Thyroid gland (tissue), 4 donors: ENCODE data around the gene TMEM229B. TPM values are rescaled to one million over a fixed set of nuclear protein-coding genes. Genes with fewer than 3 reads are reported as not detected.

Experiments used
- DNase-seq, 2 donors: peaks; one replicate each; pipeline ENCODE4 v3.0.0-alpha.2; 2019
- H3K27ac ChIP-seq, 3 donors: fragments of 200-600 bp; sonication (generic); 1 replicate in 2 of 3; 2 replicates in 1 of 3; pipeline ENCODE4 v1.5.1; 2016 to 2019; ENCODE audit warnings: mild to moderate bottlenecking in 1 of 3, moderate library complexity in 1 of 3
- H3K27me3 ChIP-seq: fragments of 200-600 bp; sonication (generic); one replicate; pipeline ENCODE4 v1.5.1; 2019
- H3K36me3 ChIP-seq, 2 donors: fragments of 200-600 bp; sonication (generic); one replicate each; pipeline ENCODE4 v1.5.1; 2016 to 2019
- H3K4me1 ChIP-seq, 2 donors: fragments of 200-600 bp; sonication (generic); one replicate each; pipeline ENCODE4 v1.5.1; 2017 to 2019
- H3K4me3 ChIP-seq, 3 donors: fragments of 200-600 bp; sonication (generic); replicated peaks in 1 of 3; 1 replicate in 2 of 3; 2 replicates in 1 of 3; pipeline ENCODE4 v1.5.1; 2016; ENCODE audit warnings: mild to moderate bottlenecking in 1 of 3
- H3K9me3 ChIP-seq: fragments of 200-600 bp; sonication (generic); one replicate; pipeline ENCODE4 v1.5.1; 2017
- CTCF ChIP-seq, 6 experiments: fragments of 200-600 bp in 3 of 6; fragments of 450-650 bp in 3 of 6; sonication (generic) in 3 of 6; IDR thresholded peaks; one replicate each; pipeline ENCODE4 v1.5.1; 2016 to 2019; ENCODE audit warnings: antibody characterized with exemption in 6 of 6, mild to moderate bottlenecking in 2 of 6, inconsistent platforms in 1 of 6, moderate library complexity in 1 of 6
- POLR2A ChIP-seq, 2 donors: fragments of 450-650 bp; IDR thresholded peaks; one replicate each; pipeline ENCODE4 v1.6.1; 2017; ENCODE audit warnings: antibody characterized with exemption in 2 of 2, mild to moderate bottlenecking in 2 of 2, moderate library complexity in 1 of 2
- WGBS, 2 donors: methylation state at CpG; one replicate each; pipeline ENCODE4 v1.1.5; 2017; 5-methylcytosine and 5-hydroxymethylcytosine counted together
- intact Hi-C: fragments of 100-400 bp; cut with DNase I; formaldehyde crosslinking; loops from one replicate; pipeline ENCODE4 v1.15.1; 2023
- total RNA-seq, 4 donors: library from RNA; depleted of rRNA; stranded (reverse); fragments of >200 nt; gene quantifications; one replicate each; pipeline ENCODE4 v1.2.3, GENCODE V29; 2016

Gene TMEM229B
- total RNA-seq, 4 donors from 2014 or later, result 27.3 to 63.5 (median 35.0) TPM

GRCh38 chr14:67463900-67464299 is 24.6 kb downstream of the TMEM229B start:
- Histone ChIP-seq H3K4me3 (no peak overlapping the region), H3K27ac (no peak overlapping the region), H3K27me3 (no peaks in the 10 kb centered on the region), H3K36me3 (no peaks in the 10 kb centered on the region), H3K4me1 (peaks cover 4 to 11% of the 10 kb centered on the region in 2 donors), H3K9me3 (no peaks in the 10 kb centered on the region)
- WGBS, 2 donors, result 91 to 97% methylated on average over 3 of the region's 3 CpGs
- DNase-seq, result no peak
- no peak for TF ChIP-seq POLR2A (IDR thresholded peaks at IDR 0.05)
- TF ChIP-seq CTCF (IDR thresholded peaks at IDR 0.05), result no peak
- intact Hi-C loops, result no loop called here

- Histone ChIP-seq H3K27me3 (no peaks in the 10 kb centered on the region), H3K4me3 (no peak overlapping the region), H3K36me3 (no peaks in the 10 kb centered on the region), H3K27ac (peak overlapping the region; percentile 43 to 64 (median 45)), H3K4me1 (peaks cover 9 to 21% of the 10 kb centered on the region in 2 donors), H3K9me3 (no peaks in the 10 kb centered on the region)
- intact Hi-C loops, result no loop called here
- TF ChIP-seq CTCF (IDR thresholded peaks at IDR 0.05) (no peak), POLR2A (IDR thresholded peaks at IDR 0.05) (no peak)
- WGBS, 2 donors, result 96 to 100% methylated on average over 1 of the region's 1 CpG
- DNase-seq, result no peak
Observed at GRCh38 chr14:67461996-67462395, 26.5 kb downstream of the TMEM229B start.

GRCh38 chr14:67461341-67461985 is 27.1 kb downstream of the TMEM229B start:
- Histone ChIP-seq H3K36me3 (no peaks in the 10 kb centered on the region), H3K4me1 (peaks cover 9 to 21% of the 10 kb centered on the region in 2 donors), H3K27ac (peak overlapping the region; percentile 43 to 64 (median 45)), H3K9me3 (no peaks in the 10 kb centered on the region), H3K4me3 (no peak overlapping the region), H3K27me3 (no peaks in the 10 kb centered on the region)
- intact Hi-C loops, result no loop called here
- WGBS, 2 donors, result 46 to 51% methylated on average over 3 of the region's 3 CpGs
- DNase-seq, result peak; percentile 19 to 40
- TF ChIP-seq CTCF (IDR thresholded peaks at IDR 0.05) (no peak), POLR2A (IDR thresholded peaks at IDR 0.05) (no peak)

GRCh38 chr14:67459336-67459735 is 29.2 kb downstream of the TMEM229B start:
- DNase-seq, result no peak
- H3K27me3 ChIP-seq, result no peaks in the 10 kb centered on the region
- no peak overlapping the region for H3K27ac ChIP-seq
- peaks cover 9 to 21% of the 10 kb centered on the region in 2 donors for H3K4me1 ChIP-seq
- intact Hi-C loops, result no loop called here
- no peaks in the 10 kb centered on the region for H3K9me3 ChIP-seq
- TF ChIP-seq CTCF (IDR thresholded peaks at IDR 0.05) (no peak), POLR2A (IDR thresholded peaks at IDR 0.05) (no peak)
- H3K4me3 ChIP-seq, result no peak overlapping the region
- H3K36me3 ChIP-seq, result no peaks in the 10 kb centered on the region
- WGBS, 2 donors, result 86 to 92% methylated on average over 5 of the region's 5 CpGs

GRCh38 chr14:67457782-67458181 is 30.7 kb downstream of the TMEM229B start:
- peak overlapping the region in 1 of 3 donors; percentile 61 for H3K27ac ChIP-seq
- intact Hi-C loops, result no loop called here
- peak; percentile 84 to 86 for DNase-seq
- no peaks in the 10 kb centered on the region for H3K9me3 ChIP-seq
- peaks cover 9 to 21% of the 10 kb centered on the region in 2 donors for H3K4me1 ChIP-seq
- H3K36me3 ChIP-seq, result no peaks in the 10 kb centered on the region
- no peaks in the 10 kb centered on the region for H3K27me3 ChIP-seq
- no peak overlapping the region for H3K4me3 ChIP-seq
- WGBS, 2 donors, result 14 to 21% methylated on average over 5 to 6 of the region's 6 CpGs
- TF ChIP-seq POLR2A (IDR thresholded peaks at IDR 0.05) (no peak), CTCF (IDR thresholded peaks at IDR 0.05) (peak in 1 of 6 experiments; percentile 6)
